GM23338 (cell line): Measurements from ENCODE around the gene SUMF1. TPM values are rescaled to one million over a fixed set of nuclear protein-coding genes. Genes with fewer than 3 reads are reported as not detected.

Experiments
- ATAC-seq: fragments of 200-7000 bp; cut with Tn5 transposase; 3 replicates; pipeline ENCODE4 v1.9.1; 2020
- DNase-seq: peaks from one replicate; pipeline ENCODE4 v3.0.0-alpha.2; 2015; ENCODE audit warnings: low spot score
- H2AFZ ChIP-seq: fragments of 200-600 bp; sonication (generic); 2 replicates; pipeline ENCODE4 v1.8.0; 2016; ENCODE audit warnings: antibody characterized with exemption, mild to moderate bottlenecking, moderate library complexity
- H3F3A ChIP-seq: fragments of 200-600 bp; sonication (generic); replicated peaks from 2 replicates; pipeline ENCODE4 v1.8.0; 2017; ENCODE audit warnings: antibody characterized with exemption, mixed run types, low read depth
- H3K27ac ChIP-seq: fragments of 200-600 bp; sonication (generic); 2 replicates; pipeline ENCODE4 v1.6.1; 2016; ENCODE audit warnings: low read depth
- H3K27me3 ChIP-seq: fragments of 200-600 bp; sonication (generic); 2 replicates; pipeline ENCODE4 v1.8.0; 2016; ENCODE audit warnings: mild to moderate bottlenecking, mixed run types, moderate library complexity; ENCODE audit not compliant: insufficient read depth
- H3K36me3 ChIP-seq: fragments of 200-600 bp; sonication (generic); 2 replicates; pipeline ENCODE4 v1.8.0; 2016; ENCODE audit warnings: mild to moderate bottlenecking; ENCODE audit not compliant: insufficient read depth
- H3K4me1 ChIP-seq: fragments of 200-600 bp; sonication (generic); 2 replicates; pipeline ENCODE4 v1.8.0; 2016; ENCODE audit warnings: mild to moderate bottlenecking, moderate library complexity; ENCODE audit not compliant: insufficient read depth
- H3K4me2 ChIP-seq: fragments of 200-600 bp; sonication (generic); 2 replicates; pipeline ENCODE4 v1.7.1; 2017; ENCODE audit warnings: mixed run types
- H3K4me3 ChIP-seq: fragments of 200-600 bp; sonication (generic); 2 replicates; pipeline ENCODE4 v1.6.1; 2016; ENCODE audit warnings: mixed run types
- H3K79me2 ChIP-seq: fragments of 200-600 bp; sonication (generic); replicated peaks from 2 replicates; pipeline ENCODE4 v1.8.0; 2017; ENCODE audit warnings: mild to moderate bottlenecking; ENCODE audit not compliant: insufficient read depth
- H3K9me2 ChIP-seq: fragments of 200-600 bp; sonication (generic); 2 replicates; pipeline ENCODE4 v1.8.0; 2017; ENCODE audit not compliant: insufficient read depth
- H4K20me1 ChIP-seq: fragments of 200-600 bp; sonication (generic); replicated peaks from 2 replicates; pipeline ENCODE4 v1.8.0; 2017; ENCODE audit warnings: mild to moderate bottlenecking; ENCODE audit not compliant: insufficient read depth
- H3K27ac Mint-ChIP-seq: 2 replicates; pipeline ENCODE4 v1.8.0; 2020; ENCODE audit warnings: inconsistent platforms, mild to moderate bottlenecking, moderate library complexity, mixed read lengths
- H3K27me3 Mint-ChIP-seq: 3 replicates; pipeline ENCODE4 v1.8.0; 2022; ENCODE audit warnings: low read depth, mild to moderate bottlenecking, moderate library complexity, mixed read lengths, inconsistent platforms; ENCODE audit not compliant: insufficient read depth, poor library complexity
- H3K36me3 Mint-ChIP-seq: 3 replicates; pipeline ENCODE4 v1.8.0; 2021; ENCODE audit warnings: low read depth, mild to moderate bottlenecking, inconsistent platforms, moderate library complexity, mixed read lengths
- H3K4me1 Mint-ChIP-seq: 3 replicates; pipeline ENCODE4 v1.8.0; 2020; ENCODE audit warnings: mild to moderate bottlenecking, inconsistent platforms, mixed read lengths
- H3K4me3 Mint-ChIP-seq: 3 replicates; pipeline ENCODE4 v1.8.0; 2021; ENCODE audit warnings: moderate library complexity, mild to moderate bottlenecking, inconsistent platforms, mixed read lengths
- H3K9me3 Mint-ChIP-seq: 3 replicates; pipeline ENCODE4 v1.8.0; 2020; ENCODE audit warnings: moderate library complexity, mild to moderate bottlenecking, inconsistent platforms, mixed read lengths
- EZH2 ChIP-seq: fragments of 200-600 bp; sonication (generic); IDR thresholded peaks from one replicate; pipeline ENCODE4 v1.8.0; 2017; ENCODE audit warnings: antibody characterized with exemption, mild to moderate bottlenecking, low read depth; ENCODE audit not compliant: unreplicated experiment
- EZH2phosphoT487 ChIP-seq: fragments of 200-600 bp; sonication (generic); IDR thresholded peaks from one replicate; pipeline ENCODE4 v1.8.1; 2018; ENCODE audit warnings: antibody characterized with exemption; ENCODE audit not compliant: unreplicated experiment
- JUNB ChIP-seq: IDR thresholded peaks from one replicate; pipeline ENCODE4 v1.6.1; 2016; ENCODE audit warnings: antibody characterized with exemption; ENCODE audit not compliant: unreplicated experiment
- POLR2AphosphoS5 ChIP-seq: IDR thresholded peaks from 2 replicates; pipeline ENCODE4 v1.6.1; 2016; ENCODE audit warnings: antibody characterized with exemption, low read depth
- ZNF114 ChIP-seq: fragments of 250-450 bp; sonication (Bioruptor Pico); IDR thresholded peaks from 2 replicates; pipeline ENCODE4 v1.5.0; 2020; ENCODE audit warnings: mild to moderate bottlenecking, moderate library complexity
- polyA plus RNA-seq: library from polyadenylated mRNA; unstranded; fragments of >200 nt; fragmentation: Nextera tagmentation; extraction: Ambion mirVana; gene quantifications from 2 replicates; pipeline ENCODE4 v1.2.1, GENCODE V29; 2016
- total RNA-seq: library from RNA; depleted of rRNA; stranded (reverse); fragments of >200 nt; shearing (Covaris generic); gene quantifications from 2 replicates; pipeline ENCODE4 v1.2.3, GENCODE V29; 2014
- TF ChIP-seq, protein P1 (sequence below): IDR thresholded peaks from 2 replicates; pipeline ENCODE4 v1.6.1; 2016; ENCODE audit warnings: antibody characterized with exemption
- TF ChIP-seq, protein P2 (sequence below): IDR thresholded peaks from one replicate; pipeline ENCODE4 v1.6.1; 2018; ENCODE audit warnings: antibody characterized with exemption; ENCODE audit not compliant: unreplicated experiment
- TF ChIP-seq, protein P3 (sequence below): fragments of 250-450 bp; sonication (Bioruptor Pico); IDR thresholded peaks from 2 replicates; pipeline ENCODE4 v1.5.0; 2020; ENCODE audit warnings: mild to moderate bottlenecking, moderate library complexity

SUMF1 gene
- total and polyA plus RNA-seq, 2 experiments from 2014 or later, result 6.9 to 20.3 TPM

DNA sequence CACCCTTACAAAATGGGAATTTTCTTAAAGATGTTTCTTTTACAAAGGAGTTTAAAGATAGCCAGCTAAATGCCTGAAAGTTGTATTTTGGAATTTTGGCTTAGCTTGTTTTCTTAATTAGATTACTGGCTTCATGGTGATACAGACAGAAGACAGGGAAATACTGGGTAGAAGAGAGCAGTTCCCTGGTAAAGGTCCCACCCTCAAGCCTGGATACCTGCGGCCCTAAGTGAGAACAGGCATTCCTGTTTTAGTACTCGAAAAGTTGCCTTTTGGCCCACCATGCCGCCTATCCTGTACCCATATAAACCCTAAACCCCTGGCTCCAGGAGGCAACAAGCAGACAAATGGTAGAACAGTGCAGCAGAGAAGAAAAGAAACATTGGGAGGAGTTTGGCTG, 134.5 kb downstream of the SUMF1 start:
- Histone ChIP-seq H3K79me2 (no peaks in the 10 kb centered on the region), H3F3A (no peaks in the 10 kb centered on the region), H4K20me1 (no peaks in the 10 kb centered on the region), H3K36me3 (no peaks in the 10 kb centered on the region; the same call in 1 of the 2 replicates), H3K9me2 (no peaks in the 10 kb centered on the region), H3K4me1 (peaks cover 23% of the 10 kb centered on the region), H3K4me3 (0 out of 2 replicates have a peak overlapping the region, but pooled peaks have one; percentile 6), H2AFZ (no peak overlapping the region), H3K4me2 (peak overlapping the region; percentile 30), H3K27me3 (no peaks in the 10 kb centered on the region), H3K27ac (peak overlapping the region; percentile 79)
- TF ChIP-seq JUNB (no peak), POLR2AphosphoS5 (no peak), ZNF114 (CRISPR knock-in tag) (no peak), EZH2 (no peak), EZH2phosphoT487 (no peak)
- TF ChIP-seq, protein P1, sequence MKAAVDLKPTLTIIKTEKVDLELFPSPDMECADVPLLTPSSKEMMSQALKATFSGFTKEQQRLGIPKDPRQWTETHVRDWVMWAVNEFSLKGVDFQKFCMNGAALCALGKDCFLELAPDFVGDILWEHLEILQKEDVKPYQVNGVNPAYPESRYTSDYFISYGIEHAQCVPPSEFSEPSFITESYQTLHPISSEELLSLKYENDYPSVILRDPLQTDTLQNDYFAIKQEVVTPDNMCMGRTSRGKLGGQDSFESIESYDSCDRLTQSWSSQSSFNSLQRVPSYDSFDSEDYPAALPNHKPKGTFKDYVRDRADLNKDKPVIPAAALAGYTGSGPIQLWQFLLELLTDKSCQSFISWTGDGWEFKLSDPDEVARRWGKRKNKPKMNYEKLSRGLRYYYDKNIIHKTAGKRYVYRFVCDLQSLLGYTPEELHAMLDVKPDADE, result no peak
- TF ChIP-seq, protein P2, sequence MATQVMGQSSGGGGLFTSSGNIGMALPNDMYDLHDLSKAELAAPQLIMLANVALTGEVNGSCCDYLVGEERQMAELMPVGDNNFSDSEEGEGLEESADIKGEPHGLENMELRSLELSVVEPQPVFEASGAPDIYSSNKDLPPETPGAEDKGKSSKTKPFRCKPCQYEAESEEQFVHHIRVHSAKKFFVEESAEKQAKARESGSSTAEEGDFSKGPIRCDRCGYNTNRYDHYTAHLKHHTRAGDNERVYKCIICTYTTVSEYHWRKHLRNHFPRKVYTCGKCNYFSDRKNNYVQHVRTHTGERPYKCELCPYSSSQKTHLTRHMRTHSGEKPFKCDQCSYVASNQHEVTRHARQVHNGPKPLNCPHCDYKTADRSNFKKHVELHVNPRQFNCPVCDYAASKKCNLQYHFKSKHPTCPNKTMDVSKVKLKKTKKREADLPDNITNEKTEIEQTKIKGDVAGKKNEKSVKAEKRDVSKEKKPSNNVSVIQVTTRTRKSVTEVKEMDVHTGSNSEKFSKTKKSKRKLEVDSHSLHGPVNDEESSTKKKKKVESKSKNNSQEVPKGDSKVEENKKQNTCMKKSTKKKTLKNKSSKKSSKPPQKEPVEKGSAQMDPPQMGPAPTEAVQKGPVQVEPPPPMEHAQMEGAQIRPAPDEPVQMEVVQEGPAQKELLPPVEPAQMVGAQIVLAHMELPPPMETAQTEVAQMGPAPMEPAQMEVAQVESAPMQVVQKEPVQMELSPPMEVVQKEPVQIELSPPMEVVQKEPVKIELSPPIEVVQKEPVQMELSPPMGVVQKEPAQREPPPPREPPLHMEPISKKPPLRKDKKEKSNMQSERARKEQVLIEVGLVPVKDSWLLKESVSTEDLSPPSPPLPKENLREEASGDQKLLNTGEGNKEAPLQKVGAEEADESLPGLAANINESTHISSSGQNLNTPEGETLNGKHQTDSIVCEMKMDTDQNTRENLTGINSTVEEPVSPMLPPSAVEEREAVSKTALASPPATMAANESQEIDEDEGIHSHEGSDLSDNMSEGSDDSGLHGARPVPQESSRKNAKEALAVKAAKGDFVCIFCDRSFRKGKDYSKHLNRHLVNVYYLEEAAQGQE, result no peak
- TF ChIP-seq, protein P3, sequence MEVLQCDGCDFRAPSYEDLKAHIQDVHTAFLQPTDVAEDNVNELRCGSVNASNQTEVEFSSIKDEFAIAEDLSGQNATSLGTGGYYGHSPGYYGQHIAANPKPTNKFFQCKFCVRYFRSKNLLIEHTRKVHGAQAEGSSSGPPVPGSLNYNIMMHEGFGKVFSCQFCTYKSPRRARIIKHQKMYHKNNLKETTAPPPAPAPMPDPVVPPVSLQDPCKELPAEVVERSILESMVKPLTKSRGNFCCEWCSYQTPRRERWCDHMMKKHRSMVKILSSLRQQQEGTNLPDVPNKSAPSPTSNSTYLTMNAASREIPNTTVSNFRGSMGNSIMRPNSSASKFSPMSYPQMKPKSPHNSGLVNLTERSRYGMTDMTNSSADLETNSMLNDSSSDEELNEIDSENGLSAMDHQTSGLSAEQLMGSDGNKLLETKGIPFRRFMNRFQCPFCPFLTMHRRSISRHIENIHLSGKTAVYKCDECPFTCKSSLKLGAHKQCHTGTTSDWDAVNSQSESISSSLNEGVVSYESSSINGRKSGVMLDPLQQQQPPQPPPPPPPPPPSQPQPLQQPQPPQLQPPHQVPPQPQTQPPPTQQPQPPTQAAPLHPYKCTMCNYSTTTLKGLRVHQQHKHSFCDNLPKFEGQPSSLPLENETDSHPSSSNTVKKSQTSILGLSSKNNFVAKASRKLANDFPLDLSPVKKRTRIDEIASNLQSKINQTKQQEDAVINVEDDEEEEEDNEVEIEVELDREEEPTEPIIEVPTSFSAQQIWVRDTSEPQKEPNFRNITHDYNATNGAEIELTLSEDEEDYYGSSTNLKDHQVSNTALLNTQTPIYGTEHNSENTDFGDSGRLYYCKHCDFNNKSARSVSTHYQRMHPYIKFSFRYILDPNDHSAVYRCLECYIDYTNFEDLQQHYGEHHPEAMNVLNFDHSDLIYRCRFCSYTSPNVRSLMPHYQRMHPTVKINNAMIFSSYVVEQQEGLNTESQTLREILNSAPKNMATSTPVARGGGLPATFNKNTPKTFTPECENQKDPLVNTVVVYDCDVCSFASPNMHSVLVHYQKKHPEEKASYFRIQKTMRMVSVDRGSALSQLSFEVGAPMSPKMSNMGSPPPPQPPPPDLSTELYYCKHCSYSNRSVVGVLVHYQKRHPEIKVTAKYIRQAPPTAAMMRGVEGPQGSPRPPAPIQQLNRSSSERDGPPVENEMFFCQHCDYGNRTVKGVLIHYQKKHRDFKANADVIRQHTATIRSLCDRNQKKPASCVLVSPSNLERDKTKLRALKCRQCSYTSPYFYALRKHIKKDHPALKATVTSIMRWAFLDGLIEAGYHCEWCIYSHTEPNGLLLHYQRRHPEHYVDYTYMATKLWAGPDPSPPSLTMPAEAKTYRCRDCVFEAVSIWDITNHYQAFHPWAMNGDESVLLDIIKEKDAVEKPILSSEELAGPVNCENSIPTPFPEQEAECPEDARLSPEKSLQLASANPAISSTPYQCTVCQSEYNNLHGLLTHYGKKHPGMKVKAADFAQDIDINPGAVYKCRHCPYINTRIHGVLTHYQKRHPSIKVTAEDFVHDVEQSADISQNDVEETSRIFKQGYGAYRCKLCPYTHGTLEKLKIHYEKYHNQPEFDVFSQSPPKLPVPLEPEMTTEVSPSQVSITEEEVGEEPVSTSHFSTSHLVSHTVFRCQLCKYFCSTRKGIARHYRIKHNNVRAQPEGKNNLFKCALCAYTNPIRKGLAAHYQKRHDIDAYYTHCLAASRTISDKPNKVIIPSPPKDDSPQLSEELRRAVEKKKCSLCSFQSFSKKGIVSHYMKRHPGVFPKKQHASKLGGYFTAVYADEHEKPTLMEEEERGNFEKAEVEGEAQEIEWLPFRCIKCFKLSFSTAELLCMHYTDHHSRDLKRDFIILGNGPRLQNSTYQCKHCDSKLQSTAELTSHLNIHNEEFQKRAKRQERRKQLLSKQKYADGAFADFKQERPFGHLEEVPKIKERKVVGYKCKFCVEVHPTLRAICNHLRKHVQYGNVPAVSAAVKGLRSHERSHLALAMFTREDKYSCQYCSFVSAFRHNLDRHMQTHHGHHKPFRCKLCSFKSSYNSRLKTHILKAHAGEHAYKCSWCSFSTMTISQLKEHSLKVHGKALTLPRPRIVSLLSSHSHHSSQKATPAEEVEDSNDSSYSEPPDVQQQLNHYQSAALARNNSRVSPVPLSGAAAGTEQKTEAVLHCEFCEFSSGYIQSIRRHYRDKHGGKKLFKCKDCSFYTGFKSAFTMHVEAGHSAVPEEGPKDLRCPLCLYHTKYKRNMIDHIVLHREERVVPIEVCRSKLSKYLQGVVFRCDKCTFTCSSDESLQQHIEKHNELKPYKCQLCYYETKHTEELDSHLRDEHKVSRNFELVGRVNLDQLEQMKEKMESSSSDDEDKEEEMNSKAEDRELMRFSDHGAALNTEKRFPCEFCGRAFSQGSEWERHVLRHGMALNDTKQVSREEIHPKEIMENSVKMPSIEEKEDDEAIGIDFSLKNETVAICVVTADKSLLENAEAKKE (CRISPR knock-in tag), result no peak
- no peak overlapping the region for H3K4me3 Mint-ChIP-seq
- peaks cover 29% of the 10 kb centered on the region for H3K36me3 Mint-ChIP-seq
- peaks cover 29% of the 10 kb centered on the region for H3K9me3 Mint-ChIP-seq
- peaks cover 33% of the 10 kb centered on the region for H3K4me1 Mint-ChIP-seq
- peaks cover 3% of the 10 kb centered on the region for H3K27me3 Mint-ChIP-seq
- no peak for DNase-seq
- peak overlapping the region; percentile 83 for H3K27ac Mint-ChIP-seq
- ATAC-seq, result no peak; the same call in 2 of the 3 replicates
